Gastroesophageal sphincter (tissue), 3 donors: ENCODE results near the gene TMX4.

Experiments used
- CTCF ChIP-seq, 4 experiments: fragments of 200-600 bp in 2 of 4; fragments of 450-650 bp in 2 of 4; sonication (generic) in 1 of 4; IDR thresholded peaks; one replicate each; pipeline ENCODE4 v1.5.1; 2017 to 2019; ENCODE audit warnings: antibody characterized with exemption in 4 of 4, mild to moderate bottlenecking in 2 of 4, moderate library complexity in 2 of 4
- EP300 ChIP-seq: sonication (generic); formaldehyde crosslinking; IDR thresholded peaks from one replicate; pipeline ENCODE4 v1.6.1; 2017; ENCODE audit warnings: antibody characterized with exemption, mild to moderate bottlenecking
- POLR2AphosphoS5 ChIP-seq: sonication (generic); formaldehyde crosslinking; IDR thresholded peaks from one replicate; pipeline ENCODE4 v1.6.1; 2017; ENCODE audit warnings: antibody characterized with exemption

DNA sequence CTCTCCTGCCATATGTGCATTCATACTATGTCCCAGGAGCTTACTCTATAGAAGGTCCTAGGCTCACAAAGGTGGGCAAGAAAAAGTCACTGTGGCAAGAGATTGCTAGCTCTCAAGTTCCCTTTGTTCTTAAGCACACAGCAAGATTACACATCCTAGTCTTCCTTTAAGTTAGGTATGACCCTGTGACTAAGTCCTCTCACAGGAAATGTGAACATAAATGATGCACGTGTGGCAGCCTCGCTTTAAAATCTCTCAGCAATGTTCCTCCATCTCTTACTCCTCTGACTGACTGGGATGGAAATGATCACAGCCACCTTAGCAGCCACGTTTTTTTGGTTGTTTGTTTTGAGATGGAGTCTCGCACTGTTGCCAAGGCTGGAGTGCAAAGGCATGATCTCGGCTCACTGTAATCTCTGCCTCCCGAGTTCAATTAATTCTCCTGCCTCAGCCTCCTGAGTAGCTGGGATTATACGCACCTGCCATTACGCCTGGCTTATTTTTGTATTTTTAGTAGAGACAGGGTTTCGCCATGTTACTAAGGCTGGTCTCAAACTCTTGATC, 43.6 kb downstream of the TMX4 start:
- TF ChIP-seq CTCF (IDR thresholded peaks at IDR 0.05) = no peak
- TF ChIP-seq POLR2AphosphoS5 = no peak
- no peak for TF ChIP-seq EP300
